GM04504 (cell line): Measurements from ENCODE around the gene TSPAN9.

ENCODE experiments used
- DNase-seq: peaks from one replicate; pipeline ENCODE4 v3.0.0-alpha.2; 2012; ENCODE audit warnings: low read depth

Gene TSPAN9

DNA sequence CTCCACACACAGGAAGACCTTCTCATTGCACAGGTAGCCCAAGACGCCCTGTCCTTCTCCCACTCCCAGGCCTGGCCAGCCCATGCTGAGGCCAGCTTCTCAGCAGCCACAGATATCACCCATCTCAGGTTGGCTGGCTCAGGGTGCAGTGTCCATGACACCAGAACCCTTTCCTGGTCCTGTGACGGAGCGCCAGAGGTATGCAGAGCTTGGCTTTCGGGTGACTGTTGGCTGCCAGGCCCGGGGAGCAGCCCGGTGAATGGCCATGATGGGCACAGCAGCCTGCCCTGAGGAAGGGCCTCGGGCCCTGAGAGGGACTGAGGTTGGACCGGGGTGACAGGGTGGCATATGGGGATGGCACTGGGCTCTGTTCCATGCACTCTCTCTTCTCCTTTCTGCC, 173.4 kb downstream of the TSPAN9 start:
- DNase-seq, result no peak

DNA sequence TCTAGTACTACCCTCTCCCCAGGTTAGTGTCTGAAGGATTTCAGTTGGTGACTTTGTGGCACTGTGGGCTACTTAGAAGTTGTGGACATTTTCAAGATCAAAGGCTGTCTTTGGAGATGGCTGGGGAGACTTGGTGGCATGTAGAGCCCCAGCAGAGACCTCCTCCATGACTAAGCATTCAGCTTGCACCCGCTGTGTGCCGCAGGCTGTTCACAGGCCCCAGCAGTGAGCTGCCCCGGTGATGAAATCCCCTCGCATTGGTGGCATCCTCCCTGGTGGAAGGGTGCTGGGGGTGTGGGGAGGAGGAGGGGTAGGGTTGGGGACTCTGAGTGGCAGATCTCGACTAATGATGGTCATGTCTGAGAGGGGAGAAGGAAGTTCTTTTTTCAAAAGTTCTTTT, 173.9 kb downstream of the TSPAN9 start:
- DNase-seq, result no peak

GRCh38 chr12:3251691-3252090, 174.5 kb downstream of the TSPAN9 start:
- no peak for DNase-seq

- peak; percentile 24 for DNase-seq
Measured at GRCh38 chr12:3252450-3252891, 175.3 kb downstream of the TSPAN9 start.

DNA sequence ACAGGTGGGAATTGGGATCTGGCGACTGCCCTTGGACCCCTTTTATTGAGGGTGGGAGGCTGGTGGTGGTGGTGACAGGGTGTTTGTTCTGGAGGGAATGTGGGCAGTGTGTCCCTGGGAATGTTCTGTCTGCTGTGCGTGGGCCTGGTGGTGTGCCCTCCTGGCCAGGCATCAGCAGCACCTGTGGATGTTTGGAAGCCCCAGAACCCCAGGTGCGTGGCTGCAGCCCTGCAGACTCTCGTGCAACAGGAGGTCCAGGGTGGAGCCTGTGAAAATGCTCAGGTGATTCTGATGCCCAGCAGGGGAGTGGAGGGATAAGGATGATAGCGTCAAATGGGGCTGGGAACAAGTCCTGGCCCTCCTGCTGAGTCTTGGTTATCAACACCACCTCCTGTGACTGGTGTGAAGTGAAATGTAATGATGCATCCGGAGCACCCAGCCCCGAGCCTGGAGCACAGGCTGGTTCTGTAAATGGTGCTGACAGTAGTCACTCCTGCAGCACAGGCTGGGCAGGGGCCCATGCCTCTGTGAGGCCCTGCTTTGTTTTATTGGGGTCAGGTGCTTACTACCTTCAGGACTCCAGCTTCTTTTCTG, 176.6 kb downstream of the TSPAN9 start:
- no peak for DNase-seq

- no peak for DNase-seq
Measured at GRCh38 chr12:3255057-3255456, 177.9 kb downstream of the TSPAN9 start.

DNA sequence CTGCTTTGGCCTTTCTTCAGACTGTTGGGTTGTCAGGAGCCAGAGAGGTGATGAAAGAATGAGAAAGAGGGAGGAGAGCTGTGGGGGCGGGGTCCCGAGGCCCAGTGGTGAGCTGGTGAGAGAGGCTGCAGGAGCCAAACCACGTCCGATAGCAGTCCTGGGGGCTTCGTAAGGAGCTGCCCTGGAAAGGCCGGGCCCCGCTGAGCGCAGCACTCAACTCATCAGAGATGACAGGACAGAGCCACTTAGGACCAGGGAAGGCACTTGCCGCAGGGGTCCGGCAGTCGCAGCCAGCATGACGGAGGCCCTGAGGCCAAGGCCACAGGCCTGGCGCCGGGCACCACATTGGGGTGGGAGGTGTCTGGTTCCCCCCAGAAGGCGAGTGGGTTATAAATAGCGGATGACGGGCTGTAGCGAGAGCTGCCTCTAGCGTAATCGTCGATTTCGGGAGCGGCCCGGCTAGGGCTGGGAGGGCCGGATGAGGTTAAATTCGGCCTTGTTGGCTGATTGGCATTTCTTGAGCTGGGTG, 179.0 kb downstream of the TSPAN9 start:
- DNase-seq, result no peak

- no peak for DNase-seq
Measured at GRCh38 chr12:3257411-3257810, 180.2 kb downstream of the TSPAN9 start.

- no peak for DNase-seq
Measured at GRCh38 chr12:3259973-3260372, 182.8 kb downstream of the TSPAN9 start.

GRCh38 chr12:3261782-3262359, 184.7 kb downstream of the TSPAN9 start:
- DNase-seq, result no peak

DNA sequence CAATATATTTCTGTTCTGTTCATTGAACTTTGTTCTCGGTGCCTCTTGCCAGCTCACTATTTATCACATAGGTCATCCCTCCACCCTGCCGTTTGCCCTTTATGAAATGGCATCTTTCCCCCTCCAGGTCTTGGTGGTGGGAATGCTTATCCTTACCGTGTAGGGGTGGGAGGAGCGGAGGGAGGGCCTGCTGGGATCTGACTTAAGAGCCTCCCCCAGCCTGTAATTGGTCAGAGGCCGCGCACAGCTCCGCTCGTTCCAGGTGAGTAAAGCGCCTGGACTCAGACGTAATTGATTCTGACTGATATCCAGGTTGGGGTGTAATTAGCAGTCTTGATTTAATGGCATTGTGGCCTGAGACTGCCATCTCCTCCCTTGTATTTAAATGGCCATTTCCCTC, 185.3 kb downstream of the TSPAN9 start:
- no peak for DNase-seq

- DNase-seq, result no peak
Measured at GRCh38 chr12:3263282-3263681, 186.1 kb downstream of the TSPAN9 start.

DNA sequence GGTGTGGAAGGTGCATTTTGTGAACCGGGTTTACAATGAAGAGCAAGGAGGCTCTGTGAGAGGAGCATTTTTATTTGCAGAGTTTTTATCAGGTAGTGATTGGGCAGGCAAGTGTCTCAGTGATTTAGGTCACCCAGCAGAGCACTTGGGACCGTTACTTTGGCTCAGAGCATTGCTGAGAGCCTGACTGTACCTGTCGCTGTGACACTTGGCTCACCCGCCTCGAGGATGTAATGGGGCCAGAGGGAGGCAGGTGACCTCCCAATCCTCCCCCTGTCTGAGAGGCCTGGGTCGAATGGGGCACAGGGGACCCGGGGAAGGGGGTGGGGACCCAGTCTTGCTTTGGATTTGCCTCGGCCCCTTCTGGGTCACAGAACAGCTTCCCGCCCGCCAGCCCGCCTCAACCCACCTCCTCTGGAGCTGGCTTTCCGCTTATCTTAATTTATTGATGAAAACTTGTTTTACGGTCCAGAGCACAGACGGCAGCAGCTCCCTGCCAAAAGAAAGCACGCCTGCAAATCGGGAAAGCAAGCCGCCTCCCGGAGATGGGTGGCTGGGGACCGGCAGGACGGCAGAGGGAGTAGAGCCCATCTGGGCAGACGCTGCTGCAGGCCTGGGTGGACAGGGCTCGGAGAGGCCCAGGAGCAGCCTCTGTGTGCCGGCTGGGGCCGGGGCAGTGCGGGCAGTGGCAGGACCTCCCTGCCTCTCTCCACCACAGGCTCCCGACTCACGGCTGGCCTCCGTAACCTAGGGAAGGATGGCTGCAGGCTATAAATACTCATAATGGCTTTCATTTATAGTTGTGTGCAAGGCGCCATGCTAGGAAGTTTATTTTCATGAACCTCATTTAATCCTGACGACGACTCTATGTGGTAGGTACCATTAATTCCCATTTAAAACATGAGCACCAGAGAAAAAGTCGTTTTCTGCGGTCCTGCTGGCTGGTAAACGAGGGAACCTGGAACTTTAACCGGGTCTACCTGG, 187.1 kb downstream of the TSPAN9 start:
- no peak for DNase-seq

- DNase-seq, result no peak
Measured at GRCh38 chr12:3265406-3265805, 188.2 kb downstream of the TSPAN9 start.

- no peak for DNase-seq
Measured at GRCh38 chr12:3266638-3267037, 189.5 kb downstream of the TSPAN9 start.

DNA sequence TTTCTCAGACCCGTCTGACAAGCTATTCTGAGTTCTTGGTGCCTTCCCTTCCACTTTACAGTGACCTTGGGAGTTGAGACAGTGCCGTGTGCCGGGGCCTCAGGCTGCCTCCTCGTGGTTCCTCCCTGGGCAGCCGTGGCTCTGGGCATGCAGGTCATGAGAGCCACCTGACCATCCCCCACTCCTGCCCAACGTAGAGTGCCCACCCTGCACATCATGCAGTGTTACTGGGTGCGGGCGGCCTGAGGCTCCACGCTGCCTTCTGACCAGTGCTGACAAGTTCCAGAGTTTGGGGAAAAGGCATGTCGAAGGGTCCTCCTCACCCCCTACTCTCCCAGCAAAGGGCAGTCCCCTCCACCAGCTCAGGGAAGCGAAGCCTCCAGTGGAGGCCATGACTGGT, 190.5 kb downstream of the TSPAN9 start:
- DNase-seq, result no peak

DNA sequence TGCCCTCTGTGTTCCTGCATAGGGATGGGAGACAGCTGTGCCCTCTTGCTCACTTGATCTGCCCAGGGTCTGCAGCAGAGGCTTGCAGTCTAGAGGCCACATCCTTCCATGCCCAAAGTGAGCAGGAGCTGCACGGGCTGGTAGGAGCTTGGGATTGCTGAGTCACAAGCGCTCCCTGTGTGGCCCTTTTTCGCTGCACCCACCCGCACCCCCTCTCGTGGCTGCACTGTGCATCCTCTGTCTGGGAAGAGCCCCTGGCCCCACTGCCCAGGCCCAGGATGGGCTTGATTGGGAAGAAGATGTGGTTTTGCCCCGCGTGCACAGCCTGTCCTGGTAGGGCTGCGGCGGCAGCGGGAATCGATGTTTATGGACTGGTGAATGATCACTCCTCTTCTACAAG, 192.4 kb downstream of the TSPAN9 start:
- no peak for DNase-seq

DNA sequence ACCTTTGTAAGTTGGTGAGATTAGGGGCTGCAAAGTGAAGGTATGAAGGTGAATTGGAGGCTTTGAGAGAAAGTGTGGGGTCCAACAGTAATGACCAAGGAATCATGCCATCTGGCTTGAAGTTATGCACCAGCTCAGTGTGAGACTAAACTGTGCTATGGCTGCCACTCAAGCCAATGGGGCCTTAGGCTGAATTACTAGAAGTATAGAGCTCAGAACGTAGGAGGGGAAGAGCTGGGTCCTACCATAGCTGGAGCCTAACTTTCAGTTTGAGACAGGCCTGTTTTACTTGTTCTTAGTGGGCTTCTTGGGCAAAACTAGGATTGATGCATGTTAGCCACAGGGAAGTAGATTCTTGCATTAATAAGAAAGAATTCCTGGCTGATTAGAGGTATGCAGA, 194.0 kb downstream of the TSPAN9 start:
- DNase-seq, result no peak

DNA sequence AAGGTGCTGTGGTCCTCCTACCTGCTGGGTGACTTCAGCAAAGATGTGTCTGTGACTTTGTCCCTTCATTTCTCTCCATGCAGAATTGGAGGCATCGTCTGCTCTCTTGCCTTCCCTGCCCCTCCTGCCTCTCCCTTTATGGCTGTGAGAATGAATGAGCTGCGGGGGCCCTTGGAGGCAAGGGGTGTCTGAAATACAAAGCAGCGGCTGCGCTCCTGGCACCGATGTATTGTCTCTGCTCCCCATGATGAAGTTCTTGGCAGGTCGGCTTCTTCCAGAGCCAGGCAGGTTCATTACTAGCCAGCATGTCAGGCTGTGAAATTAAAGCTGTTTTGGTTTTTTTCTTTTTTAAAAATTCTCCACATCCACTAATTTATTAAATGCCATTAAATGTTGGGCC, 194.5 kb downstream of the TSPAN9 start:
- DNase-seq, result no peak

- no peak for DNase-seq
Measured at GRCh38 chr12:3272958-3273357, 195.8 kb downstream of the TSPAN9 start.

GRCh38 chr12:3273409-3273853, 196.3 kb downstream of the TSPAN9 start:
- DNase-seq, result no peak

GRCh38 chr12:3274664-3275063, 197.5 kb downstream of the TSPAN9 start:
- DNase-seq, result no peak
